Left renal pelvis (tissue), 4 donors: Measurements from ENCODE around the gene GON4L. TPM values are rescaled to one million over a fixed set of nuclear protein-coding genes. Genes with fewer than 3 reads are reported as not detected.
"Not testable (repeated sequence)": the region's sequence is repeated elsewhere in the genome, so short reads cannot be mapped to it uniquely, and the experiment has no call there.

Experiments
- DNase-seq, 4 donors: peaks; one replicate each; pipeline ENCODE4 v3.0.0-alpha.2; 2013; ENCODE audit warnings: low read depth in 4 of 4, low spot score in 3 of 4
- polyA plus RNA-seq, 4 donors: library from polyadenylated mRNA; unstranded; fragments of 120-200 nt; gene quantifications; one replicate each; pipeline ENCODE4 v1.2.1, GENCODE V29; 2013; ENCODE audit not compliant: insufficient read length in 4 of 4

The GON4L gene
- polyA plus RNA-seq, 4 donors: 42.3 to 58.1 (median 47.3) TPM

GRCh38 chr1:155834296-155834926, 22.6 kb downstream of the GON4L start:
- no peak for DNase-seq

DNA sequence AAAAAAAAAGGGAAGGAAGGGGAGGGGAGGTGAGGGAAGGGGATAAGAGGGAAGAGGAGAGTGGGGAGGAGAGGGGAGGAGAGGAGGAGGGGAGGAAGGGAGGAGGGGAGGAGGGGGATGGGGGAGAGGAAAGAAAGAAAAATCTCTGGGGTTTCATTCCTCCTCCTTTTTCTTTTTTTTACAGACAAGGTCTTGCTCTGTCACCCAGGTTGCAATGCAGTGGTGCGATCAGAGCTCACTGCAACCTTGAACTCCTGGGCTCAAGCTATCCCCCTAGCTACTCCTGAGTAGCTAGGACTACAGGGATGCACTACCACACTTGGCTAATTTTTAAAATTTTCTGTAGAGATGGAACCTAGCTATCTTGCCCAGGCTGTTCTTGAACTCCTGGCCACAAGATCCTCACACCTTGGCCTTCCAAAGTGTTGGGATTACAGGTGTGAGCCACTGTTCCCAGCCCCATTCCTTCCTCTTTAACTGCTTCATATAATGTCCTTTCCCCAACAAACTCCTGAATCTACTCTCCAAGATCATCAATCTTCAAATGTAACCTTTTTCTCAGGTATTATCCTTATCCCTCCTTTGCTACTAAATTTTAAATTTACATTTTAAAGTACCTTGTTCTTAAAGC, 23.2 kb downstream of the GON4L start:
- DNase-seq: no peak

DNA sequence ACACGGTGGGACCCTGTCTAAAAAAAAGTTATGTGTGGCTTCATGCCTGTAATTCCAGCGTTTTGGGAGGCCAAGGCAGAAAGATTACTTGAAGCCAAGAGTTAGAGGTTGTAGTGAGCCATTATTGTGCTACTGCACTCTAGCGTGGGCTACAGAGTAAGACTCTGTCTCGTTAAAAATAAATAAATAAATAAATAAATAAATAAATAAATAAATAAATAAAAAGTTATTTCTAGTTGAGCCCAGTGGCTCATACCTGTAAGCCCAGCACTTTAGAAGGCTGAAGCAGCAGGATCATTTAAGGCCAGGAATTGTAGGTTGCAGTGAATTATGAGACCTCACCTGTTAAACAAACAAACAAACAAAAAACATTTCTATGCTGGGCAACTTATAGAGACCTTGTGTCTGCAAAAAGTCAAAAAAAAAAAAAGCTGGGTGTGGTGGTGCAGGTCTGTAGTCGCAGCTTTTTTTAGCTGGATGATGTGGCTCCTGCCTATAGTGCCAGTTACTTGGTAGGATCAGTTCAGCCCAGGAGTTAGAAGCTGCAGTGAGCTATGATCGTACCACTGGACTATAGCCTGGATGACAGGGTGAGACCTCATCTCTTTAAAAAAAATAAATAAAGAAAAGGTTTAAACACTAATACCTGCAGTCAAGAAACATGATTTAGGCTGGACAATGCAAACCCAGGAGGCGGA, 25.6 kb downstream of the GON4L start:
- DNase-seq: no peak

DNA sequence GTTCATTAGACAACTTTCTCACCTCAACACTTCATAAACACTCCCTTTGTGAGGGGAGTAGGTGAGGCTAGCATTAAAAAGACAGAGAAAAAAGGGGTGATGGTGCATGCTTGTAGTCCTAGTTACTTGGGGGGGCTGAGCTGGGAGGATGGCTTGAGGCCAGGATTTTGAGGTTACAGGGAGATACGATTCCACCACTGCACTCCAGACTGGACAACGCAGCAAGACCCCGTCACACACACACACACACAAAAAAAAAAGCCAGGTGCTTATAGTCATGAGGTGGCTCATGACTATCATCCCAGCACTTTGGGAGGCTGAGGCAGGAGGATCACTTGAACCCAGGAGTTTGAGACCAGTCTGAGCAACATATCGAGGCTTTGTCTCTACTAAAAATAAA, 29.6 kb downstream of the GON4L start:
- no peak for DNase-seq

- no peak for DNase-seq
These were observed 40.7 kb downstream of the GON4L start for GRCh38 chr1:155816351-155816750.

GRCh38 chr1:155813672-155814071, 43.3 kb downstream of the GON4L start:
- no peak for DNase-seq

- DNase-seq: no peak
These were observed 44.1 kb downstream of the GON4L start for GRCh38 chr1:155812878-155813277.

DNA sequence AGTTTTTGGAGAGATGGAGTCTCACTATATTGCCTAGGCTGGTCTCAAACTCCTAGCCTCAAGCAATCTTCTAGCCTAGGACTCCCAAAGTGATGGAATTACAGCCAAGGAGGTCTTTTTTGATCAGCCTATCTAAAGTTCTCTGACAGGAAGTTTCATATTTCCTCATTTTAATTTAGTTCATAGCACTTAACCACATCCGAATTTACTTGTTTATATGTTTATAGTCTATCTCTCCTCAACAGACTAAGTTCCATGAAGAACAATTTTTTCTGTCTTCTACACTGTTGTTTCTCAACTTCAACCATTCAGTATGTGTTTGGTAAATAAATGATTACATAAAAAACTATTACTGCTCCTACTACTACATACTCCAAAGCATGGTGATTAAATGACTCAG, 47.9 kb downstream of the GON4L start:
- DNase-seq: no peak

GRCh38 chr1:155801149-155801548, 55.9 kb downstream of the GON4L start:
- DNase-seq: no peak

- DNase-seq: not testable (repeated sequence)
These were observed 61.4 kb downstream of the GON4L start for GRCh38 chr1:155795618-155796017.

DNA sequence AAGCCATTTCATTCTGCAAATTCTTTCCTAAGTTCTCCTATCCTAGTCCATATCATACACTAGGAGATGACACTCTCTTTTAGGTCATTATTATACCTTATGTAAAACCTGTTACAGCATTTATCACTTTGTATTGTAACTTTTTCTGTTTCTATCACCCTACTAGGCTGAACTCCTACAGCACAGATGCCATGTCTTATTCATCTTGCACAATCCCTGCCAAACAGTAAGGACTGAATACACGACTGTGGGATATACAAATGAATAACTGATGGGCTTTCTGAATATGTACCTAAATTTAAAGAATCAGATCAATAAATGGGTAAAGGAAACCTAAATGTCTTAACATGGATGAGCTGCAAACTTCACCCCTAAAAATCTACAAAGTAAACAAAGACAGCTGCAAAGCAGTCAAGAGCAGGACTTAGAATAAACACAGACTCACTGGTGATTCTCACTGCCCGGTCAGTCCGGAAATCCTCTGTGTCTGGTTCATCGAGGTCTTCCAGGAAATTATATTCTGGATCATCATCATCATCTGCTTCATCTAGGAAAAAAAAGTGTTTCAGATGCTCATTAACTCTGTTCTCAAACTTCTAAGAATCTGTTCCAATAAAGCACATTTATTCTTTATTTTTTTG, 62.3 kb downstream of the GON4L start:
- no peak for DNase-seq

- DNase-seq: no peak
These were observed 63.8 kb downstream of the GON4L start for GRCh38 chr1:155793213-155793612.

GRCh38 chr1:155777582-155777981, 79.4 kb downstream of the GON4L start:
- DNase-seq: no peak

DNA sequence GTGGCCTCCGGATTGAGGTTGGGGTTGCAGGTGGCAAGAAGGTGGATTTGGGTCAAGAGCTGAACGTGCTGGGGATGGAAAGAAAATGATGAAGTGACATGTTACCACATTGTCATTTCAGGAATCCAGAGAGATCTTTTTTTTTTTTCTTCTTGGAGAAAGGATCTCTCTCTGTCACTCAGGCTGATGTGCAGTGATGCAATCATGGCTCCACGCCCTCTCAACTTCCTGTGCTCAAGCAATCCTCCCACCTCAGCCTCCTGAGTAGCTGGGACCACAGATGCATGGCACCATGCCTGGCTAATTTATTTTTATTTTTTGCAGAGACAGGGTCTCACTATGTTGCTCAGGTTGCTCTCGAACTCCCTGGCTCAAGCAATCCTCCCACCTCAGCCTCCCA, 80.6 kb downstream of the GON4L start:
- DNase-seq: no peak

- DNase-seq: no peak
These were observed 83.8 kb downstream of the GON4L start for GRCh38 chr1:155773221-155773620.

DNA sequence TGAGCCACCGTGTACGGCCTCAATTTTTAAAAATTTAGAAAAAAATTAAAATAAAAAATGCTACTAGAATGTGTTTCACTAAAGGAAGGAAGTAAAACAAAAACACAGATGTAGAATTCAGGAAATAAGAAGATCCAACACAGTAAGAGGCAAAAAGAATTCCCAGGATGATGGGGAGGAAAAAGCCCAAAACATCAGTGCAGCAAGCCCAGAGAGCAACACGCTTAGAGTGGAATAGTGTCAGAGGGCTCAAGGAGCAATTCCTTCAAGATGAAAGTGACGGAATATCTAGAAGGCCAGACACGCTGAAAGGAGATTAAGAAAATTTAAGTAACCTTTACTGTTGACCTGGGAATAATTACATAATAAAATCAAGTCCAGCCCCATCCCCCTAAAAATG, 87.8 kb downstream of the GON4L start:
- DNase-seq: no peak

- not testable (repeated sequence) for DNase-seq
These were observed 89.5 kb downstream of the GON4L start for GRCh38 chr1:155767399-155767989.

GRCh38 chr1:155763989-155764388, 93.0 kb downstream of the GON4L start:
- not testable (repeated sequence) for DNase-seq

DNA sequence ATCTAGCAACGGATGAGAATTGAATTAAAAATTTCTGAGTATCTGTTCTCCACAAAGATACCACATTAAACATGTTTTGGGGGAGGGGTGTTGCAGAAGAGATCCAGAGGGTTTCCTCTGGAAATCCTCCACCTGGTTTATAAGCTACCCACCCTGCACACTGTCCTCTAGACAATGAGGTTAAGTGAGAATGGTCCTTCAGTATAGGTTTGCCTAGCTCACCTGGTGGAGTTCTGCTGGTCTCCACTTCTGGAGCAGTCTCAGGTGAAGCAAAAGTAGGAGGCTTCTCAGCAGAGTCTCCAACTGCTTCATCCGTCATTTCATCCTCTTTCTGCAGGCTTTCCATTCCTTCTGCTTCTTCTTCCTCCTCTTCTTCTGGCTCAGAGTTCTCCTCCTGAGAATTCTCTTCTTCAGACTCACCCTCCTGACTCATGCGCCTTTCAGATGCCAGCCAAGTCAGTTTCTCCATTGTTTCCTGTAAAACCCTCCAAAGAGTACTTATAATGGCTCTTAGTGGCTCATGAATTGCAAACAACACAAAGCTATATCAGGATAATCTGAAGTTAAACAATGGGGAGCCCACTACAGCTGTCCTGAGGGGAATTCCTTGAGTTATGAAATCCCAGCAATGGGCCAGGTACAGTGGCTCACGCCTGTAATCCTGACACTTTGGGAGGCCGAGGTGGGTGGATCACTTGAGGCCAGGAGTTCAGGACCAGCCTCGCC, 93.8 kb downstream of the GON4L start:
- DNase-seq: not testable (repeated sequence)

DNA sequence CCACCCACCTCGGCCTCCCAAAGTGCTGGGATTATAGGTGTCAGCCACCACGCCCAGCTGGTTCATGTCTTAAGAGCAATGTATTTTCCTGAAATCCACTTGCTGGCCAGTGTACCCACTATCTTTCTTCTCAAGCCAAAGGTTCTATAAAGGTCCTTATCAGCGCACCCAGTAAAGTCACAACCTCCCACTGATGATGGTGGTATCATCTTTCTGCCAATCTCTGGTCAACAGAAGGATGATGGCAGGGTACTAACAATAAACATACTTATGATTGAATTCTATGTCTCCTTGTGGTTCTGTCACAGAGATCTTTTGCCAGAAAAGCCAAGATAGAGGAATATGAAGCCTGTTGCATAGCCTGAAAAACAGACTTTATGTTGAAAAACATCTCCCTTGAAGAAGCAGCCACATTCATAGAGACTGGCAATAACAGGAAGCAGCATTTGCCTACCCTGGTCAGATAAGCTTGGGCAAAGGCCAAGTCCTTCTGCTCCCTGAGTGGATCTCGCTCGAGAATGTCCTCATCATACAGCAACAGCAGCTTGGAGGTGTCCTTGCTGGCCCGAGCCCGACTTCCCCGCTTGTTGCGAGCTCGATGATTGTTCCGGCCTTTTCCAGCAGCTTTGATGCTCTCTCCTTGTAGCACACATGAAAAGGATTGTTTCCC, 95.1 kb downstream of the GON4L start:
- no peak for DNase-seq
